Neuronal stem cell (in vitro differentiated cells): ENCODE results near the gene CEACAM19.
"Not testable (repeated sequence)": the region's sequence is repeated elsewhere in the genome, so short reads cannot be mapped to it uniquely, and the experiment has no call there.

Experiments used
- DNase-seq: peaks from one replicate; pipeline ENCODE4 v3.0.0-alpha.2; 2013; ENCODE audit warnings: low spot score
- H2AFZ ChIP-seq: one replicate; pipeline ENCODE4 v1.6.1; 2013; ENCODE audit warnings: mild to moderate bottlenecking, low read length, inconsistent platforms
- H2AK5ac ChIP-seq: 2 replicates; pipeline ENCODE4 v1.6.1; 2013; ENCODE audit warnings: low read depth, mild to moderate bottlenecking, inconsistent platforms, low read length, moderate library complexity, mixed read lengths
- H2BK120ac ChIP-seq: 2 replicates; pipeline ENCODE4 v1.6.1; 2013; ENCODE audit warnings: low read depth, mild to moderate bottlenecking, inconsistent platforms, low read length, moderate library complexity, mixed read lengths
- H2BK12ac ChIP-seq: one replicate; pipeline ENCODE4 v1.6.1; 2013; ENCODE audit warnings: low read length, inconsistent platforms
- H2BK15ac ChIP-seq: 2 replicates; pipeline ENCODE4 v1.6.1; 2013; ENCODE audit warnings: mild to moderate bottlenecking, low read length, inconsistent platforms, mixed read lengths
- H2BK5ac ChIP-seq: one replicate; pipeline ENCODE4 v1.6.1; 2013; ENCODE audit warnings: inconsistent platforms, mild to moderate bottlenecking, low read length, moderate library complexity
- H3K14ac ChIP-seq: one replicate; pipeline ENCODE4 v1.6.1; 2013; ENCODE audit warnings: low read length, inconsistent platforms
- H3K18ac ChIP-seq: 2 replicates; pipeline ENCODE4 v1.6.1; 2013; ENCODE audit warnings: low read length, inconsistent platforms
- H3K23ac ChIP-seq: 2 replicates; pipeline ENCODE4 v1.6.1; 2013; ENCODE audit warnings: low read depth, mild to moderate bottlenecking, mixed read lengths, low read length, inconsistent platforms; ENCODE audit not compliant: poor library complexity
- H3K27ac ChIP-seq: replicated peaks from 3 replicates; pipeline ENCODE4 v1.5.1; 2013; ENCODE audit warnings: low read length, inconsistent platforms
- H3K27me3 ChIP-seq, 3 experiments: 2 replicates each; pipeline ENCODE4 v1.6.1; 2013; ENCODE audit warnings: low read length in 3 of 3, mild to moderate bottlenecking in 2 of 3, inconsistent platforms in 1 of 3, low read depth in 1 of 3, mixed read lengths in 1 of 3, moderate library complexity in 1 of 3; ENCODE audit not compliant: control insufficient read depth in 3 of 3, insufficient read depth in 3 of 3
- H3K36me3 ChIP-seq, 2 donors: replicated peaks in 1 of 2; 2 replicates each; pipeline ENCODE4 v1.6.1; 2013; ENCODE audit warnings: low read length in 2 of 2; ENCODE audit not compliant: control insufficient read depth in 2 of 2, insufficient read depth in 2 of 2
- H3K4ac ChIP-seq: 2 replicates; pipeline ENCODE4 v1.6.1; 2013; ENCODE audit warnings: inconsistent platforms, mild to moderate bottlenecking, low read length, moderate library complexity
- H3K4me1 ChIP-seq, 2 donors: 1 replicate in 1 of 2; 2 replicates in 1 of 2; pipeline ENCODE4 v1.6.1; 2013; ENCODE audit warnings: low read length in 2 of 2, low read depth in 1 of 2; ENCODE audit not compliant: control insufficient read depth in 2 of 2, insufficient read depth in 1 of 2
- H3K4me2 ChIP-seq: one replicate; pipeline ENCODE4 v1.6.1; 2013; ENCODE audit warnings: mild to moderate bottlenecking, low read length, inconsistent platforms; ENCODE audit not compliant: insufficient read depth, poor library complexity, severe bottlenecking
- H3K4me3 ChIP-seq, 2 donors: 2 replicates each; pipeline ENCODE4 v1.5.1; 2013; ENCODE audit warnings: low read length in 2 of 2, mild to moderate bottlenecking in 2 of 2, inconsistent platforms in 1 of 2, moderate library complexity in 1 of 2
- H3K79me1 ChIP-seq: one replicate; pipeline ENCODE4 v1.6.1; 2013; ENCODE audit warnings: low read depth, mild to moderate bottlenecking, inconsistent platforms, low read length, moderate library complexity
- H3K9ac ChIP-seq: one replicate; pipeline ENCODE4 v1.6.1; 2013; ENCODE audit warnings: mild to moderate bottlenecking, low read depth, low read length, inconsistent platforms; ENCODE audit not compliant: poor library complexity
- H3K9me3 ChIP-seq, 2 donors: replicated peaks in 1 of 2; 2 replicates each; pipeline versions ENCODE3 to v1.6.1; 2013; ENCODE audit warnings: low read length in 2 of 2, mild to moderate bottlenecking in 2 of 2, inconsistent platforms in 1 of 2, low read depth in 1 of 2, mixed read lengths in 1 of 2, moderate library complexity in 1 of 2; ENCODE audit not compliant: control insufficient read depth in 2 of 2, insufficient read depth in 1 of 2
- H4K8ac ChIP-seq: one replicate; pipeline ENCODE4 v1.6.1; 2013; ENCODE audit warnings: low read depth, mild to moderate bottlenecking, inconsistent platforms, low read length, moderate library complexity
- H4K91ac ChIP-seq: one replicate; pipeline ENCODE4 v1.6.1; 2013; ENCODE audit warnings: low read length, low read depth, mild to moderate bottlenecking, inconsistent platforms; ENCODE audit not compliant: poor library complexity
- WGBS, 2 donors: extraction: QIAGEN DNeasy Blood & Tissue Kit; methylation state at CpG; one replicate each; pipeline ENCODE4 v1.1.7; 2013; ENCODE audit warnings: missing lambda C conversion rate in 2 of 2, mixed read lengths in 1 of 2; ENCODE audit not compliant: insufficient read length in 2 of 2, insufficient replicate concordance in 1 of 2; ENCODE audit errors: extremely low coverage in 2 of 2; 5-methylcytosine and 5-hydroxymethylcytosine counted together

The CEACAM19 gene

DNA sequence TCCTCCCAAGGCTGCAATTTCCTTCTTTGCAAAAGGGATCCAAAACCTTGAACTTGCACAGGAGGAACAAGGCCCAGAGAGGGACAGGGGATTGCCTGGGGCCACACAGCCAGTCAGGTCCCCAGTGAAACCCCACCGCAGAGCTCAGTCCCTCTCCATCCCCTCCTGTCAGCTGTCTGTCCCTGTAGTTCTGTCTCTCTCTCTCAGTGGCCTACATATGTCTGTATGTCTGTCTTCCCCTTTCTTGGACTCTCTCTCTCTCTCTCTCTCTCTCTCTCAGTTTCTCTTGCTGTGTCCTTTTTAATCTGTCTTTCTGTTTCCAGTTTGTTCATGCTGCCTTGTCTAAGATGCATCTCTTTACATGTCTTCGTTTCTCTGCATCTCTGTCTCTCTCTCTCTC is 11.5 kb downstream of the CEACAM19 start:
- H2BK5ac ChIP-seq = no peak overlapping the region
- no peak overlapping the region for H3K14ac ChIP-seq
- no peak overlapping the region for H2AFZ ChIP-seq
- H2BK15ac ChIP-seq = no peak overlapping the region
- no peak overlapping the region for H4K91ac ChIP-seq
- no peak overlapping the region for H2BK120ac ChIP-seq
- no peak for DNase-seq
- no peaks in the 10 kb centered on the region for H3K36me3 ChIP-seq
- H3K9me3 ChIP-seq = no peaks in the 10 kb centered on the region
- no peak overlapping the region for H2AK5ac ChIP-seq
- H4K8ac ChIP-seq = no peak overlapping the region
- H3K23ac ChIP-seq = no peak overlapping the region
- H2BK12ac ChIP-seq = no peak overlapping the region
- H3K18ac ChIP-seq = no peak overlapping the region
- no CpG with 5 or more reads among the region's 2 CpGs for WGBS, 2 donors
- H3K27me3 ChIP-seq = no peaks in the 10 kb centered on the region
- H3K4ac ChIP-seq = no peak overlapping the region
- no peaks in the 10 kb centered on the region for H3K79me1 ChIP-seq
- no peak overlapping the region for H3K27ac ChIP-seq
- H3K4me3 ChIP-seq = no peak overlapping the region
- H3K4me1 ChIP-seq = no peaks in the 10 kb centered on the region
- H3K9ac ChIP-seq = no peak overlapping the region
- H3K4me2 ChIP-seq = no peak overlapping the region

- Histone ChIP-seq H3K79me1 (no peaks in the 10 kb centered on the region), H2AK5ac (peak overlapping the region; percentile 40), H2BK120ac (no peak overlapping the region), H3K27ac (no peak overlapping the region), H2BK5ac (no peak overlapping the region), H4K8ac (no peak overlapping the region), H3K4me3 (no peak overlapping the region), H3K14ac (peak overlapping the region; percentile 47), H4K91ac (no peak overlapping the region), H3K27me3 (no peaks in the 10 kb centered on the region), H3K4ac (no peak overlapping the region), H3K23ac (no peak overlapping the region), H2BK15ac (no peak overlapping the region), H2AFZ (no peak overlapping the region), H3K18ac (peak overlapping the region; percentile 67), H3K9ac (peak overlapping the region; percentile 10), H2BK12ac (no peak overlapping the region), H3K9me3 (no peaks in the 10 kb centered on the region), H3K36me3 (no peaks in the 10 kb centered on the region), H3K4me2 (no peak overlapping the region), H3K4me1 (no peaks in the 10 kb centered on the region)
- no peak for DNase-seq
- no CpG with 5 or more reads among the region's 9 CpGs for WGBS, 2 donors
Observed at GRCh38 chr19:44683434-44684210, 12.3 kb downstream of the CEACAM19 start.

GRCh38 chr19:44684396-44684795 is 13.1 kb downstream of the CEACAM19 start:
- H3K4me3 ChIP-seq, H4K8ac ChIP-seq, H3K18ac ChIP-seq, H3K4ac ChIP-seq, H2BK15ac ChIP-seq, H3K9me3 ChIP-seq, H3K4me2 ChIP-seq, H3K36me3 ChIP-seq, H4K91ac ChIP-seq, H2BK12ac ChIP-seq, H2BK120ac ChIP-seq, H2BK5ac ChIP-seq, H3K14ac ChIP-seq, H3K79me1 ChIP-seq, H3K27me3 ChIP-seq, H3K27ac ChIP-seq, H3K23ac ChIP-seq, H2AFZ ChIP-seq, H3K4me1 ChIP-seq, DNase-seq, H3K9ac ChIP-seq, H2AK5ac ChIP-seq: not testable (repeated sequence)
- 100% methylated on average over 1 of the region's 3 CpGs; no CpG with 5 or more reads in 1 of the 2 donors for WGBS, 2 donors

DNA sequence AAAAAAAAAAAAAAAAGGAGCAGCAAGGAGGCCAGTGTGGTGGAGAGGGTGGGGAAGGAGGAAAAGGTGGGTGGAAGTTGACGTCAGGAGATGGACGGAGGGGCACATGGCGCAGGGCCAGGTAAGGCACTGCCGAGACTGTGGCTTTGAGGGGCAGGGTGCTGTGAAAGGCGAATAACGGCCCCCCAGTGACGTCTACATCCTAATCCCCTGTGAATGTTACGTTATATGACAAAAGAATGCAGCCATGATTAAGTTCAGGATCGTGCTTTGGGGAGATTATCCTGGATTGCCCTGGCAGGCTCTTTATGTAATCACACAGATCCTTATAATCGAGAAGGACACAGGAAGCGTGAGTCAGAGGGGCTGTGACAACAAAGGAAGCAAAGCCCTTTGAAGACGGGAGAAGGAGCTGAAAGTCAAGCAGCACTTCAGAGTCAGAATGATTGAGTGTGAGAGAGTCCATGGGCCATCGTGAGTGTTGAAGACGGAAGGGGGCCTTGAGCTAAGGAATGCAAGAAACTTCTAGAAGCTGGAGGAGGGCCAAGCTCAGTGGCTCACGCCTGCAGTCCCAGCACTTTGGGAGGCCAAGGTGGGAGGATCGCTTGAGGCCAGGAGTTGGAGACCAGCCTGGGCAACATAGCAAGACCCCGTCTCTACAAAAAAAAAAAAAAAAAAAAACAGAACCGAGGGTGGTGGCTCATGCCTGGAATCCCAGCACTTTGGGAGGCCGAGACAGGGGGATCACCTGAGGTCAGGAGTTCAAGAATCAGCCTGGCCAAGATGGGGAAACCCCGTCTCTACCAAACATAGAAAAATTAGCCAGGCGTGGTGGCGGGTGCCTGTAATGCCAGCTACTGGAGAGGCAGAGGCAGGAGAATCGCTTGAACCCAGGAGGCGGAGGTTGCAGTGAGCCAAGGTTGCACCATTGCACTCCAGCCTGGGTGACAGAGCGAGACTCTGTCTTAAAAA is 13.9 kb downstream of the CEACAM19 start:
- H2AK5ac ChIP-seq = no peak overlapping the region
- H2BK120ac ChIP-seq = no peak overlapping the region
- H3K36me3 ChIP-seq = no peaks in the 10 kb centered on the region
- H3K4me3 ChIP-seq = no peak overlapping the region
- H3K23ac ChIP-seq = no peak overlapping the region
- no peaks in the 10 kb centered on the region for H3K27me3 ChIP-seq
- DNase-seq = peak; percentile 17
- no peaks in the 10 kb centered on the region for H3K9me3 ChIP-seq
- no peak overlapping the region for H3K4ac ChIP-seq
- no peak overlapping the region for H3K14ac ChIP-seq
- H3K4me1 ChIP-seq = no peaks in the 10 kb centered on the region
- no peak overlapping the region for H3K9ac ChIP-seq
- no peak overlapping the region for H2BK15ac ChIP-seq
- no peak overlapping the region for H4K91ac ChIP-seq
- peak overlapping the region; percentile 83 for H2AFZ ChIP-seq
- H2BK5ac ChIP-seq = no peak overlapping the region
- no peak overlapping the region for H3K27ac ChIP-seq
- H3K4me2 ChIP-seq = no peak overlapping the region
- no CpG with 5 or more reads among the region's 25 CpGs for WGBS, 2 donors
- H3K18ac ChIP-seq = no peak overlapping the region
- H4K8ac ChIP-seq = no peak overlapping the region
- no peaks in the 10 kb centered on the region for H3K79me1 ChIP-seq
- H2BK12ac ChIP-seq = no peak overlapping the region
